Vagina (tissue), 2 donors: Measurements from ENCODE around the gene SELENOO. TPM values are rescaled to one million over a fixed set of nuclear protein-coding genes. Genes with fewer than 3 reads are reported as not detected.

Experiments
- DNase-seq, 2 donors: peaks; one replicate each; pipeline ENCODE4 v3.0.0-alpha.2; 2017; ENCODE audit errors: extremely low spot score in 2 of 2
- H3K27ac ChIP-seq: fragments of 200-600 bp; sonication (generic); one replicate; pipeline ENCODE4 v1.5.1; 2019
- H3K27me3 ChIP-seq: fragments of 200-600 bp; sonication (generic); one replicate; pipeline ENCODE4 v1.5.1; 2019
- H3K36me3 ChIP-seq, 2 donors: fragments of 200-600 bp; sonication (generic); one replicate each; pipeline ENCODE4 v1.5.1; 2017 to 2019
- H3K4me1 ChIP-seq: fragments of 200-600 bp; sonication (generic); one replicate; pipeline ENCODE4 v1.5.1; 2019
- H3K4me3 ChIP-seq, 2 donors: fragments of 200-600 bp; sonication (generic); 1 replicate in 1 of 2; 2 replicates in 1 of 2; pipeline ENCODE4 v1.5.1; 2016 to 2019
- H3K9me3 ChIP-seq: fragments of 200-600 bp; sonication (generic); one replicate; pipeline ENCODE4 v1.5.1; 2019
- POLR2A ChIP-seq, 2 donors: fragments of 450-650 bp; IDR thresholded peaks; one replicate each; pipeline ENCODE4 v1.6.1; 2017; ENCODE audit warnings: antibody characterized with exemption in 2 of 2, mild to moderate bottlenecking in 2 of 2, moderate library complexity in 2 of 2
- POLR2AphosphoS5 ChIP-seq, 2 donors: sonication (generic); formaldehyde crosslinking; IDR thresholded peaks; one replicate each; pipeline ENCODE4 v1.9.0; 2017; ENCODE audit warnings: antibody characterized with exemption in 2 of 2, mild to moderate bottlenecking in 2 of 2, low read depth in 1 of 2; ENCODE audit not compliant: insufficient read depth in 1 of 2
- intact Hi-C: fragments of 100-400 bp; cut with DNase I; formaldehyde crosslinking; loops from one replicate; pipeline ENCODE4 v1.15.1; 2023
- total RNA-seq: library from RNA; depleted of rRNA; stranded (reverse); fragments of >200 nt; gene quantifications from one replicate; pipeline ENCODE4 v1.2.3, GENCODE V29; 2016
- TF ChIP-seq, protein P1 (sequence below), 3 experiments: fragments of 450-650 bp in 2 of 3; fragments of 200-600 bp in 1 of 3; sonication (generic) in 1 of 3; IDR thresholded peaks; one replicate each; pipeline ENCODE4 v1.5.1; 2017 to 2019; ENCODE audit warnings: antibody characterized with exemption in 3 of 3, mild to moderate bottlenecking in 2 of 3, moderate library complexity in 2 of 3

The SELENOO gene
- total RNA-seq, 1 donor from 2014 or later, result 39.0 TPM

DNA sequence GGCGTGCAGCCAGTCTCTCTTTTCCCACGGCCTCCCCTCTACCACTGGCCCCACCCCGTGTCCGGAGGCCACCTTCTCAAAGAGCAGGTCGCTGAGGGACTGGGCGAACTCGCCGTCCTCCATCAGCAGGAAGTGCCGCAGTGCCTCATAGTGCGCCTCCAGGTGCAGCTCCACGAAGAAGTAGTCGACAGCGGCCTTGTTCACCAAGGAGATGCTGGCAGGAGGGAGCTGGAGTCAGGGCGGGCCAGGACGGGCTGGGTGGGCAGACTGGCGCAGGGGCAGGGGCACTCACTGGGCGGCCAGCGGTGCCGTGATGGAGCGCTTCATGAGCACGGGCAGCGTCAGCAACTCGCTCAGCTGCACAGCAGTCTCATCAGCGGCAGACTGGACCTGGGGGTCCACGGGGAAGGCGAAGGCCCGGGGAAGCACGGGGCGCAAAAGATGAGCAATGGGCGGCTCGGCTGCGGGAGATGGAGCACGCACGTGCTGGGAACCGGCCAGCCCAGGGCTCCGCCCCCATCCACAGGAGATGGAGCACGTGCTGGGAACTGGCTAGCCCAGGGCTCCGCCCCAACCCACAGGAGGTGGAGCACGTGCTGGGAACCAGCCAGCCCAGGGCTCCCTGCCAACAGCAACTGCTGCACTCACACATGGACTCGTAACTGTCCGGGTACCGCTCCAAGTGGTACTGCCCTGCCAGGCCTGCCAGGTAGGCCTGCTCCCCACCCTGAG lies 18.4 kb downstream of the SELENOO start:
- intact Hi-C loops, result no loop called here
- Histone ChIP-seq H3K9me3 (no peaks in the 10 kb centered on the region), H3K27ac (no peak overlapping the region), H3K36me3 (peaks cover 0 to 84% of the 10 kb centered on the region in 2 donors), H3K4me3 (no peak overlapping the region), H3K4me1 (no peaks in the 10 kb centered on the region), H3K27me3 (no peaks in the 10 kb centered on the region)
- TF ChIP-seq POLR2AphosphoS5 (IDR thresholded peaks at IDR 0.05; ENCODE audit: insufficient read depth in 1 of 2, low read depth in 1 of 2) (peak; percentile 31 to 33), POLR2A (IDR thresholded peaks at IDR 0.05) (no peak)
- DNase-seq, result no peak

DNA sequence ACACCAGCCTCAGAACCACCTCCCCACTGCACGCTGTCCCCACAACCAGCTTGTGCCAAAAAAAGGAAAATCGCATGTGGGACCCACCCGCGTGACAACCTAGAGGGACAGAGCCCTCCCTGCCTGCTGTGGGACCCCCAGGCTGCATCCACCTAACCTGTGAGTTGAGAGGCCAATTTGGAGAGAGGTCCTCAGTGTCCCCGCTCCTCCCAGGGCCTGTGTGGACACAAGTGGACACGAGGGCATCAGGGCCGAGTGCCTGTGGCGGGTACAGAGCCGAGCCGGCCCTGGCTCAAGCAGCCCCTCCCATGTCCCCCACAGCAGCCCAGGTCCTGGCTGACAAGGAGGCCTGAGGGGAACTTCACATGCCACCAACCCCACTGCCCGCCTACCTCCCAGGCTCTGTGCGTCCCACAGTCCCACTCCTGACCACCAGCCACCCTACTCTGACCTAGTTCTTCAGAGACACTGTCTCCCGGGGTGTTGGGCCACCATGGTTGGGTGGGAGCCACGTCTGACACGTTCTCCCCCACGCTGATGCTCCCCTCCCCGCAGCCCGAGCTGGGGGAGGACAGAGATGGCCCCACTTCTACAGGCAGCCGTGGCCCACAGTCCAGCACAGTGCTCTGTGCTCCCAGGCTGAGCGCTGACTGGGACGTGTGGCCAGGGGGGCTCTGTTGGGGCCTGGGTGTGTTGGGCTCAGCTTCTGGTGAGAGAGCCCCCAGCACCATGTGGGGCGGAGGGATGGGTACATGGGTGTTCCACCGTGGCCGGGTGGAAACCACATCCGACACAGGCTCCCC lies 19.2 kb downstream of the SELENOO start:
- Histone ChIP-seq H3K4me3 (no peak overlapping the region), H3K9me3 (no peaks in the 10 kb centered on the region), H3K27me3 (no peaks in the 10 kb centered on the region), H3K27ac (no peak overlapping the region), H3K4me1 (no peaks in the 10 kb centered on the region), H3K36me3 (peaks cover 0 to 85% of the 10 kb centered on the region in 2 donors)
- no peak for TF ChIP-seq POLR2AphosphoS5 (IDR thresholded peaks at IDR 0.05; ENCODE audit: insufficient read depth in 1 of 2, low read depth in 1 of 2)
- no peak for TF ChIP-seq POLR2A (IDR thresholded peaks at IDR 0.05)
- TF ChIP-seq, protein P1, sequence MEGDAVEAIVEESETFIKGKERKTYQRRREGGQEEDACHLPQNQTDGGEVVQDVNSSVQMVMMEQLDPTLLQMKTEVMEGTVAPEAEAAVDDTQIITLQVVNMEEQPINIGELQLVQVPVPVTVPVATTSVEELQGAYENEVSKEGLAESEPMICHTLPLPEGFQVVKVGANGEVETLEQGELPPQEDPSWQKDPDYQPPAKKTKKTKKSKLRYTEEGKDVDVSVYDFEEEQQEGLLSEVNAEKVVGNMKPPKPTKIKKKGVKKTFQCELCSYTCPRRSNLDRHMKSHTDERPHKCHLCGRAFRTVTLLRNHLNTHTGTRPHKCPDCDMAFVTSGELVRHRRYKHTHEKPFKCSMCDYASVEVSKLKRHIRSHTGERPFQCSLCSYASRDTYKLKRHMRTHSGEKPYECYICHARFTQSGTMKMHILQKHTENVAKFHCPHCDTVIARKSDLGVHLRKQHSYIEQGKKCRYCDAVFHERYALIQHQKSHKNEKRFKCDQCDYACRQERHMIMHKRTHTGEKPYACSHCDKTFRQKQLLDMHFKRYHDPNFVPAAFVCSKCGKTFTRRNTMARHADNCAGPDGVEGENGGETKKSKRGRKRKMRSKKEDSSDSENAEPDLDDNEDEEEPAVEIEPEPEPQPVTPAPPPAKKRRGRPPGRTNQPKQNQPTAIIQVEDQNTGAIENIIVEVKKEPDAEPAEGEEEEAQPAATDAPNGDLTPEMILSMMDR (IDR thresholded peaks at IDR 0.05), result no peak
- intact Hi-C loops, result no loop called here
- no peak for DNase-seq

DNA sequence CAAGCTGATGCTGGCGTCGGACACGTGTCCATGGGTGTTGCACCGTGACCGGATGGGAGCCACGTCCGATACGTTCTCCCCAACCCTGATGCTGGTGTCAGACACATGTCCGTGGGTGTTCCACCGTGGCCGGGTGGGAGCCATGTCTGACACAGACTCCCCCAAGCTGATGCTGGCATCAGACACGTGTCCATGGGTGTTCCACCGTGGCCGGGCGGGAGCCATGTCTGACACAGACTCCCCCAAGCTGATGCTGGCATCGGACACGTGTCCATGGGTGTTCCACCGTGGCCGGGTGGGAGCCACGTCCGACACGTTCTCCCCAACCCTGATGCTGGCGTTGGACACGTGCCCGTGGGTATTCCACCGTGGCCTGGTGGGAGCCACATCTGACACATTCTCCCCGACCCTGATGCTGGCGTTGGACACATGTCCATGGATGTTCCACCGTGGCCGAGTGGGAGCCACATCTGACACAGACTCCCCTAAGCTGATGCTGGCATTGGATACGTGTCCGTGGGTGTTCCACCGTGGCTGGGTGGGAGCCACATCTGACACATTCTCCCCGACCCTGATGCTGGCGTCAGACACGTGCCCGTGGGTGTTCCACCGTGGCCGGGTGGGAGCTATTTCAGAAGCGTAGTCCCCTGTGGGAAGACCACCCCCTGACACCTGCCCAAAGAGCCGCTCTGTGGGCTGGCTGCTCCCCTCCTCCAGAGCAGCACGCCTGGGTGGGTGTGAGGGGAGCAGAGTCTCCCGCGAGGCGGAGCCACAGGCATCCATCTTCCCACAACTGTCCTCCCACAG lies 20.0 kb downstream of the SELENOO start:
- TF ChIP-seq, protein P1 (IDR thresholded peaks at IDR 0.05), result no peak
- no peak for TF ChIP-seq POLR2AphosphoS5 (IDR thresholded peaks at IDR 0.05; ENCODE audit: insufficient read depth in 1 of 2, low read depth in 1 of 2)
- no peak for TF ChIP-seq POLR2A (IDR thresholded peaks at IDR 0.05)
- no peaks in the 10 kb centered on the region for H3K9me3 ChIP-seq
- H3K36me3 ChIP-seq, result peaks cover 0 to 85% of the 10 kb centered on the region in 2 donors
- intact Hi-C loops, result no loop called here
- H3K27me3 ChIP-seq, result no peaks in the 10 kb centered on the region
- DNase-seq, result no peak
- no peak overlapping the region for H3K4me3 ChIP-seq
- no peaks in the 10 kb centered on the region for H3K4me1 ChIP-seq
- no peak overlapping the region for H3K27ac ChIP-seq

DNA sequence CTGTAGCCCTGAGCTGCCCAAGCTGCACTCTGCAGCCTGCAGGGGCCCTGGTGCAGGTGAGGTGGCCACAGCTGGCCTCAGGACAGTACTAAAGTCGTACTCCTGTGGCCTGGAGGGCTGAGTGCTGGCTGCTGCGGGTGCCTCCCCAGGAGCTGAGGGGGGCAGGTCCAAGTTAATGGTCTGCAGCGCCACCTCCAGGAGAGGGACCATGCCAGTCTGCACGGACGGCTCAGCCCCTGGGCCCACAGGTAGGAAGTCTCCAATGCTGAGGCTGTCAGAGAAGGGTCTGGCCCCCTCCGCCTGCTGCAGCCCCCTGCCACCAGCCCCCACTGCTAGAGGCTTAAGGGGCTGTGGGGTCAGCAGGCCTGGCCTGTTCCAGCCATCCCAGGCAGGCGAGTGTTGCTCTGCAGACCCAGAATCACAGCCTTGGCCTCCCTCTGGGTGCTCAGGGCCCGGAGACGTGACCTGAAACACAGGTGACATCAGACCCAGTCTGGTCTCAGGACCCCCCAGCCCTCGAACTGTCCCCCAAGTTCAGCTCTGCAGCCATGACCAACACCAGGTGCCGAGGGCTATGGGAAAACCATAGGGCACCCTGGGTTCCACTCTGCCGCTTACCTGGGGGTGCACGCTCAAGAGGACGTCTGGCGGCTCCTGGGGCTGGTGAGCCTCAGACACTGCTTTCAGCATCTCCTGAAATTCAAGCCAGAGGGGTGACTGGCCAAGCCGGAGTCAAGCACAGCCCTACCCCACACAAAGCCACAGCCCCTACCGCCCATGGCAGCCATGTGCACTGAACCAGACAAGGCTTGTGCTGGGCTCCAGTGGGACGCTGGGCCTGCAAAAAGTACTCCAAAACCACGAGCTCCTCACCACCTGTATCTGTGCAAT lies 20.8 kb downstream of the SELENOO start:
- no peak for DNase-seq
- Histone ChIP-seq H3K4me3 (no peak overlapping the region), H3K9me3 (no peaks in the 10 kb centered on the region), H3K27me3 (no peaks in the 10 kb centered on the region), H3K36me3 (peaks cover 0 to 85% of the 10 kb centered on the region in 2 donors), H3K27ac (no peak overlapping the region), H3K4me1 (no peaks in the 10 kb centered on the region)
- intact Hi-C loops, result no loop called here
- TF ChIP-seq, protein P1 (IDR thresholded peaks at IDR 0.05), result no peak
- TF ChIP-seq POLR2AphosphoS5 (IDR thresholded peaks at IDR 0.05; ENCODE audit: insufficient read depth in 1 of 2, low read depth in 1 of 2) (no peak), POLR2A (IDR thresholded peaks at IDR 0.05) (no peak)
